ENCODE measurements around the gene RWDD1.
A peak's percentile ranks its signal among the peaks of the same experiment; 100 is the strongest.

Gene RWDD1, protein sequence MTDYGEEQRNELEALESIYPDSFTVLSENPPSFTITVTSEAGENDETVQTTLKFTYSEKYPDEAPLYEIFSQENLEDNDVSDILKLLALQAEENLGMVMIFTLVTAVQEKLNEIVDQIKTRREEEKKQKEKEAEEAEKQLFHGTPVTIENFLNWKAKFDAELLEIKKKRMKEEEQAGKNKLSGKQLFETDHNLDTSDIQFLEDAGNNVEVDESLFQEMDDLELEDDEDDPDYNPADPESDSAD
- total RNA-seq, result 27.5 to 49.3 (median 40.8) reads per million in 4 experiments

DNA sequence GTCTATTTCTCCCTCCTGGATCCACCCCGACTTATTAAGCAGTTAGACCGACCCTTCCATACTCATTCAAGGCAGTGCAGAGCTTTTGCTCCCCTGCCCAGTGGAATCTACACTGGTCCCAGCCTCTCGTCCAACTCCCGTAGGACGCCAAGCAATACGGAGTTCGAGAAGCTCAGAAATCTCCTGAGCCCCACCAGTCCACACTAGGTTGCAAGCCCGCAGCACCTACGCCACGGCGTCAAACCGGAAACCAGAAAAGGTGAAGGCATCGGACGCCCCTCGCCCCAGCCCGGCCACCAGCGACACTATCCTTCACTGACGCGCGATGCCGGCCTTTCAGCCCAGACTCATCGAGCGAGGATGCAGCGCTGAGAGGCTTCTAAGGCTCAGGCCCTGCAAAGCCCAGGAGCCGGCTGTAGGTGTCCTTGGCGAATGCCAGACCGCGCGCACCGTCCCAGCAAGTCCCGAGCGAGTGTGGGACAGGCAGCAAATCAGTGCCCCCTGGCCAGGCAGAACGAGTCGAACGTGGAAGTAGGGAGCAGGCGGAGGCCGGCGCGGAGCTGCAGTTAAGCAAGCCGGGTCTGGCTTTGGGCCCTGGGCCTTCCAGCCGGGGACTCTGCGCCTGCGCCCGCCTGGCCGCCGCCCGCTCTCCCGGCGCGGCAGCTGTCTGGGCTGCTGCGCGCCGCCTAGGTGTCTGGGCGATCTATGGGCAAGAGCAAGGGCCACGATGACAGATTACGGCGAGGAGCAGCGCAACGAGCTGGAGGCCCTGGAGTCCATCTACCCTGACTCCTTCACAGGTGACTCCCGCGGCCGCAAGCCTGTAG, at the start of gene RWDD1:
Gene RWDD1, plus strand, starts transcription at position 649 of the 827 bp plus-strand sequence. Its CDS starts 79 bp downstream, at position 728.
- DNase-seq, result peak; percentile 94

DNA sequence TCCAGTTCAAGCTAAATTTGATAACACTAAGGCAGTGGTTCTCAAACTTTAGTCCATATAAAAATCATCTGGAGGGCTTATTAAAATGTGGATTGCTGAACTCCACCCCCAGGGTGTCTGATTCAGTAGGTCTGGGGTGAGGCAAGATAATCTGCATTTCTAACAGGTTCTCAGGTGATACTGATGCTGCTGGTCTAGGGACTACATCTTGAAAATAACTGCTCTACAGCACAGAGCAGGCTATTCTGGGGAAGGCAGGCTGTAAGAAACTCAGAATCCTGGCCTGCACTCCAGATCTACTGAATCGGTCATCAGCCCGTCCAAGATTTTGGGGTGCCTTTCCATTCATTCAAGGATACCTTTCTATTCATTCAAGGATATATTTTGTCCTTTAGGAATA, 48.4 kb upstream of the RWDD1 start:
- DNase-seq, result no peak

DNA sequence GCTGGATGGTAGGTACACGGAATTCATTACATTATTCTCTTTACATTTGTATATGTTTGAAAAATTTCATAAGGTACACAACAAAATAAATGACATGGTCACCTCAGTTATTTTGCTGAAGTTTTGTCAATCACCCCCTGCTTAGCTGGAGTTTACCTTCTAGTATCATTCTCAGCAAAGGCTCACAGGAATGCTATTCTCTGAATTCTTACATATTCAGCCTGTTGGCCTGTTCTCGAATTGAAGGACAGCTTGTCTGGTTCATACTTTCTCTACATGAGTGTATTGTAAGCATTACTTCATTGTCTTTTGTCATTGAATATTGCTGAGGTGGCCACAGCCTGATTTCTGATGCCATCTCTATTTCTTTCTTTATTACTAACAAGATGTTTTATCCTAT, 47.1 kb upstream of the RWDD1 start:
- DNase-seq, result no peak

DNA sequence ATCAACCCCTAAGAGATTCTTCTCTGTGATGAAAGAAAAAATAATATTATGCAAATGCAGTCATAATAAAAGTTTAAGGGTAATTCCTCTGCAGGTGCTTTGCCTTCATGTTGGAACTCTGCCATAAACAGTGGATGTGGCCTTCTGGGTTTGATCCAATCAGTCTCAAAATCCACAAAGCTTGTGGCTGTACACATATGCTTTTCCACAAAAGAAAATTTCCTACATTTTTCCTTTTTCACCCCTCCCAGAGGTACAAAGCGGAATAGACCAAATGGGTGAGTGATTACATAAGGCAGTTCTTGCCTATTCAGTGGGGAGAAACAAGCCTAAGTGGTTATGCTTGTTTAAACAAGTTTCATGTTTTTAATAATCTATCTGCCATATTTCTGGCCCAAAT, 43.2 kb upstream of the RWDD1 start:
- DNase-seq, result no peak

- no peak for DNase-seq
These were observed 42.5 kb upstream of the RWDD1 start for GRCh38 chr6:116528780-116529179.

- no peak for DNase-seq
These were observed 41.6 kb upstream of the RWDD1 start for GRCh38 chr6:116529466-116530290.

- no peak for DNase-seq
These were observed 40.9 kb upstream of the RWDD1 start for GRCh38 chr6:116530436-116530835.

DNA sequence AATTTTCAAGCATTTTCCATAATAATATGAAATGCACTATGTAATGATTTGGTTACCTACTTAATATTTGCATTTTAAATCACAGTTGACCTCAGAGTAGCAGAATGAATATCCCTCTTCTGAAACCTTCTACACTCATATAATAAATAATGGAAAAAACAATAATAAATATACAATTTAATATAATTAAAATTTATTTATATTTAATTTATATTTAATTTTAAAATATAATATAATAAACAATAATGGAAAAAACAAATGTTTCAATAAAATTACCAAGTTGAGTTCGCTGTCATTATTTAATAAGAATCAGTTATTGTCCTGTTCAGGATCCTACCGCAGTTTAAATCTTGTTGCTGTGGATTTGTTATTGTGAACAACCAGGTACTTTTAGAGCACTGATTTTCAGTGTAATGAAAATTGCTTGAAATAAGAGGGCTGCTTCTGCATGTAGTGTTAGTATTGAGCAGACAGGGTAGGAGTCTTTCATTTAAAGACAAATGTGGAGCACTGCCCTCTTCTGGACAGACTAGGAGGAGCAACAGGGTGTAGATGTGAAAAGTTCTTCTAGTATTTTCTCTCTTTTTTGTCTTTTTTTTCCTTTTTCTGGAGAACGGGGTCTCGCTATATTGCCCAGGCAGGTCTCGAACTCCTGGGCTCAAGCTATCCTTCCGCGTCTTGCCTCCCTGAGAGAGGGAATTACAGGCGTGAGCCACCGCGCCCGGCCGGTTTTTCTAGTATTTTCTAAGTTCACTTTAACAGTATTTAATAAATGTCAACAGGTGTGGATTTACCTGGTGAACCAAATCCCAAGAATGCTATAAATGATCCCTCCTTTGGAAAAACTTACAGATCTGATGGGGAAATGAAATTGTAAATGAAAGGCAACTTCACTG, 39.4 kb upstream of the RWDD1 start:
- peak; percentile 45 for DNase-seq

- no peak for DNase-seq
These were observed 37.9 kb upstream of the RWDD1 start for GRCh38 chr6:116533233-116533957.

GRCh38 chr6:116535109-116535508, 36.2 kb upstream of the RWDD1 start:
- no peak for DNase-seq

GRCh38 chr6:116536216-116536621, 35.1 kb upstream of the RWDD1 start:
- DNase-seq, result no peak

GRCh38 chr6:116542426-116542825, 28.9 kb upstream of the RWDD1 start:
- no peak for DNase-seq

DNA sequence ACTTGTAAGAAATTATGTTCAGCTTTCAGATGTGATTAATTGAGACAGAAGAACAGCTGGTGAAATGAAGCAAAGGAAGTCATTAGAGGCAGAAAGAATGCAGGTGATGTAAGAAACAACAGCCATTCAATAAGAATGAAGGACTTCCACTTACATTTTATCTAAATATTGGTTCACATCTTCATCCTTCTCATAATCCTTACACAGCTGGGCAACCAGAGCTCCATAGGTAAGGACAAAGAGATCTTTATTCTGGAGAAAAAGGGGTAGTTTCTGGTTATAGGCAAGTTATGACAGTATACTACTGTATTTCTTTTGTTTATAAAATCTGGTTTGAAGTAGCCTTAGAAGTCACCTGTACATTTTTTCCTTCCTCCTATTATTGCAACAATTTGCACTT, 28.2 kb upstream of the RWDD1 start:
- no peak for DNase-seq

GRCh38 chr6:116545651-116546050, 25.7 kb upstream of the RWDD1 start, which contains the start of gene TRAPPC3L:
Gene TRAPPC3L, minus strand, starts transcription at chr6:116545684. Its CDS starts 170 bp downstream, at chr6:116545514.
- DNase-seq, result no peak

- no peak for DNase-seq
These were observed 23.9 kb upstream of the RWDD1 start for GRCh38 chr6:116547358-116547757.

GRCh38 chr6:116550796-116551195, 20.5 kb upstream of the RWDD1 start:
- no peak for DNase-seq

DNA sequence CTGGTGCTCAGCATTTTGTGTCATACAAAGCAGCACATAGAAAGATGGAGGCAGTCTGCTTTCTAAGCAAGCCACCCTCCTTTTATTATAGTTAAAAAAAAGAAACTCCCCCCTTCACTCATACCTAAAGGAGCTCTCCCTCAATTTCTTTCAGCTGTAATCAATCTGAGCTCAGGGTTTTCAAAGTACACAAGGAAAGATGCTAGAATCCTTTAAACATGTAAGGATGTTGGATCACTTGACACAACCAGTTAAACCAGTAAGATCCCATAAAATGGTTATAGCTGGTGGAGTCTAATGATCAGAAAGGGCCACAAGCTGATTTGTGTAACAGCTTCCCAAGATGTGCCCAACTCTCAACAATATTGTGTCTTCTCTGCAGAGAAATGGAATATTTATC, 17.9 kb upstream of the RWDD1 start, which contains the start of gene CALHM4:
Gene CALHM4, plus strand, starts transcription at position 301 of the 400 bp plus-strand sequence. Its CDS starts 43 bp downstream, at position 344.
- no peak for DNase-seq

DNA sequence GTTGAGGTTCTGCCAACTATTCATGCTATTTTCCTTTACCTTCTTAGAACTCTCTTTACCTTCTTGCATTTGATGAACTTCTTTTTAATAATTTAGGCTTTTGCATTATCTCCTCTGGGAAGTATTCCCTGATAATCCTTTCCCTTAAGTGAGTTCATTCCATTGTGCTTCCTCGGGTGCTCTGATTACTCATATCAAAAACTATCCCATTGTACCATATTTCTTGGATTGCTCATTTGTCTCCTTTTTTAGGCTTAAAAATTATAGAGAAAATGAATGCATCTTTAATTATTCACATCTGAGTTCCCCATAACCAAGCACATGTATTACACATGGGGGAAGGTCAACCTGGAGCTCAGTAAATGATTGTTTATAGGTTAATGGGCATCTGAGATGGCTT, 15.2 kb upstream of the RWDD1 start:
- DNase-seq, result no peak

DNA sequence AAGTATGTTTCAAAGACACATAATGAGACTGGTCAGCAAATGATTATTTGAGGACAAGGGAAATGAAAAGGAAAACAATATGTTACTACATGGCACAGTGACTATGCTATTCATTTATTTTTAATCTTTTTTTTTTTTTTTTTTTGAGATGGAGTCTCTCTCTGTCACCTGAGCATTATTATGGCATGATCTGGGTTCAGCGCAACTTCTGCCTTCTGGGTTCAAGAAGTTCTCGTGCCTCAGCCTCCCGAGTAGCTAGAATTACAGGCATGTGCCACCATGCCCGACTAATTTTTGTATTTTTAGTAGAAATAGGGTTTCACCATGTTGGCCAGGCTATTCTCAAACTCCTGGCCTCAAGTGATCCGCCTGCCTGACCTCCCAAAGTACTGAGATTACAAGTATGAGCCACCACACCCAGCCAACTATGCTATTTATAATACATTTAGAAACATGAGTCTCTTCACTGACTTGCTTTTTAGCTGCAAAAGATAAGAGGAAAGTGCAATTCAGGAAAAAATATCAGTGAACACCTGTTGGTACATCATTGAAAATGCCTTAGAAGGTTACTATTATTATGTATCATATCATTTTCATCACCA, 14.4 kb upstream of the RWDD1 start:
- DNase-seq, result no peak

- DNase-seq, result no peak
These were observed 13.4 kb upstream of the RWDD1 start for GRCh38 chr6:116557893-116558292.

DNA sequence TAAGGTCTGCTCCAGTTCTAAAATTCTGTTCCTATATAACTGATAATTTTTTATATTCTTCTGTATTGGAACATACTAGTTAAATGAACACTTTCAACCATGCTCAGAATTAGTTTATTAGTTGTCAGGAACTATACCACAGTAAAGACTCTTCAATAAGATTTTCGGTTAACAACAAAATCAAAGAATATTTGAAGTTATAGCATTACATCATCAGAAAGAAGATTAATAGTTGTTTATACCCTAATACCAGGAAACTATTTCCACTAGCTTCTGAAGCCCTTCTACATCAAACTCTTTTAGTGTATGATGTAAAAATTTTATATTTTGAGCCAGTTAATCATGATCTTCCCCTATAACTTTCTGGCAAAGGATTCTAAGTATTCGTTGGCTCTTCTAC, 11.2 kb upstream of the RWDD1 start:
- DNase-seq, result no peak

Measured in effector CD8-positive, alpha-beta T cell (primary cell).